Left renal pelvis (tissue), 4 donors: ENCODE results near the gene HOXD10. TPM values are rescaled to one million over a fixed set of nuclear protein-coding genes. Genes with fewer than 3 reads are reported as not detected.
A peak's percentile ranks its signal among the peaks of the same experiment; 100 is the strongest.

Experiments used
- DNase-seq, 4 donors: peaks; one replicate each; pipeline ENCODE4 v3.0.0-alpha.2; 2013; ENCODE audit warnings: low read depth in 4 of 4, low spot score in 3 of 4
- polyA plus RNA-seq, 4 donors: library from polyadenylated mRNA; unstranded; fragments of 120-200 nt; gene quantifications; one replicate each; pipeline ENCODE4 v1.2.1, GENCODE V29; 2013; ENCODE audit not compliant: insufficient read length in 4 of 4

HOXD10 gene
- polyA plus RNA-seq, 4 donors = 127 to 194 (median 184) TPM

- DNase-seq = no peak
Measured at GRCh38 chr2:176130957-176131847, 14.6 kb downstream of the HOXD10 start.

DNA sequence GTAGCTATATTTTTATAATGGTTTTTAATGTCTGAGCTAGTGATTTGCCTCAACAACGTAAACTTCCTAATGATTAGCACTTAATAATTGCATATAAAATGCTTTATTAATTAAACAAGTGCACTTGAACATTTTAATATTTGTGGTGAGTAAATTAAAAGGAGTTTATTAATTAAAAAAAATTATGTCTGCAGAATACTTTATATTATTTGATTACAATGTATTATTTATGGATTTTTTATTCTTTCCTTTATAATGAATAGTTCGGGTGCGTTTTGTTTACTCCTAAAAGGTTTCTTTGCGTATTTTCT lies 15.2 kb downstream of the HOXD10 start:
- no peak for DNase-seq

- no peak for DNase-seq
Measured at GRCh38 chr2:176132205-176133171, 15.9 kb downstream of the HOXD10 start.

GRCh38 chr2:176133389-176133788 lies 16.8 kb downstream of the HOXD10 start:
- DNase-seq = no peak

DNA sequence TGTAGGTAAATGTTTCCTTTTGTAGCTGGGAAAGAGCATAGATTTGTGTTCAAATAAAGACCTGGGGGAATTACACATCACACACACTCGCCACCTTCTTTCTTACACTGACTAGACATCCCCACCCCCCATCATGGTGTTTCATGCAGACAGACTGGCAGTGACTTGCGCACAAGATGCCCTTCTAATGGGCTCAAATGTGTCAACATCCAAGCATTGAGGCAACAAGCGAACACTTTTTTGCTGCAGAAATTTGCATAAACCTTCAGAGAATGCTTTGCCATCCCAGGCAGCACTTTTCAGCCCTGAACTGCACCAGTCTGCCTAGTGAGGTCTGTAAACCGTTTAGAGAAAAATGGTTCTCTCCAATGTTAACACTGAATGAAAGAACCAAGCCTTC lies 17.5 kb downstream of the HOXD10 start:
- no peak for DNase-seq

- DNase-seq = no peak
Measured at GRCh38 chr2:176135035-176135440, 18.5 kb downstream of the HOXD10 start.

GRCh38 chr2:176136374-176137251 lies 20.0 kb downstream of the HOXD10 start:
- no peak for DNase-seq

DNA sequence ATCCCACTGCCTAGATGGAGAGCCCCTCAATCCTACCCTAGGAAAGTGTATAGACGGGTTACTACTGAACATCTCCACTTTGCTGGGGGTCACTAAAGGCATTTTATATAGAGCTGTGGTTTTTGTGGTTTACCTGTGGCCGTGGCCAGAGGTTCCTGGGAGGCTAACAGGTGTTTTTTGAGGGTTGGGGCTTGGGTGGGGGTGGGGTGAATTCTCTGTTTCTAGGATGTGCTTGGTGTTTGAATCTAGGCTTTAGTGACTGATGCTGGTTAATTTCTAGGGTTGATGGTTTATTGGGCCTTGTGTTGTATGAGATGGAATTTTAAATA lies 20.6 kb downstream of the HOXD10 start:
- DNase-seq = no peak

- no peak for DNase-seq
Measured at GRCh38 chr2:176137906-176138305, 21.3 kb downstream of the HOXD10 start.

DNA sequence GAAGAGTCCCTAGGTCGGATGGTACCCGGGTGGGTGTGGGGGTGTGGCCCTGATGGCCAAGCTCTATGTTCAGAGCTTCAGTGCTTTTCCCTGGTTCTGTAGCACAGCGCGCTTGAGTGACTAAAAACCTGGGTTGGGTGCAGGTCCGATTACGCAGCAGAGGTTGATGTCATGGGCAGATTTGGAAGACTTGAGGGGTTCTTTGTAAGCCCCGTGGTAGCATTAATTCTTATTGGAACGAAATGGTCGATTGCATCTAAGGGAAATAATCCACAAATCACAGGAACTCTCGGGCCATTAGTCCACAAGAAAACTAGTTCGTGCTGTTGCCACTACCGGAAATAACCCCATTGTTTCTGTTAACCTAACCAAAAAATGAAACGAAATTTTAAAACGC lies 21.9 kb downstream of the HOXD10 start:
- no peak for DNase-seq

GRCh38 chr2:176138923-176139660 lies 22.5 kb downstream of the HOXD10 start:
- no peak for DNase-seq

DNA sequence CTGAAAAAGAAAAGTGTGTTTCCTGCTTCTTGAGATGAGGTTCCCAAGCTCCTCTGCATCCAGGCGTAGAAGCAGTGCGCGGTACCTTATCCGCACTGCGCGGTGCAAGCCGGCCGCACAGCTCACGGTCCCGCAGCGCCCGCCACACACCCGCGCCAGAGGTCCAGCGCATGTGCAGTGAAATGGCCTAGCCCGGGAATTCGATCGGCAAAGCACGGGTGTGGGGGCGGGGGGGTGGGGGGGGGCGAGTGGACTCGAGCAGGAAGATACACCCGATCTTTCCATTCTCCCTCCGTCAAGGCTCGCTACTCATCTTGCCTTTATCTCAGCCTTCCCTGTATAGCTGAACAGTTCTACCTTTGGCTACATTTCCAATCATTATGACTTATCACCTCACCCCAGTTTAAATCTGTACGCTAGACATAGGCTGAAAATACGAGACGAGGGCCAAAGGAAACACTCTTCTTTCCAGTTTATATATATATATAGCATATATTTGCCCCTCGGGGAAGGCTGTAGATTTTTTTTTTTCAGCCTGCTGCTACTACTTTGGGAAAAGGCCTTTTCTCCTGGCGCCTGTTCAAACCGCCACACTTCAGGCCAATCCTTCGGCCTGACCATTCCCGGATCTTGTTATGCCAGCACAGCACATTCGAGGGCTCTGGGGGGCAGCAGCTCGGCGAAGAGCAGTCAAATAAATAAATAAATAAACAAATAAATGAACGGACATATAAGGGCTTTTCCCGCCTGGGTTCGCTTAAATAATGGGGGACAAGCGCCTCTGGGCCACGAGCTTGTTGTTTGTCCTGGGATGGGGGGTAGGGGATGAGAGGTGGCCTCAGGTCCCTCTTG lies 23.3 kb downstream of the HOXD10 start:
- DNase-seq = no peak

DNA sequence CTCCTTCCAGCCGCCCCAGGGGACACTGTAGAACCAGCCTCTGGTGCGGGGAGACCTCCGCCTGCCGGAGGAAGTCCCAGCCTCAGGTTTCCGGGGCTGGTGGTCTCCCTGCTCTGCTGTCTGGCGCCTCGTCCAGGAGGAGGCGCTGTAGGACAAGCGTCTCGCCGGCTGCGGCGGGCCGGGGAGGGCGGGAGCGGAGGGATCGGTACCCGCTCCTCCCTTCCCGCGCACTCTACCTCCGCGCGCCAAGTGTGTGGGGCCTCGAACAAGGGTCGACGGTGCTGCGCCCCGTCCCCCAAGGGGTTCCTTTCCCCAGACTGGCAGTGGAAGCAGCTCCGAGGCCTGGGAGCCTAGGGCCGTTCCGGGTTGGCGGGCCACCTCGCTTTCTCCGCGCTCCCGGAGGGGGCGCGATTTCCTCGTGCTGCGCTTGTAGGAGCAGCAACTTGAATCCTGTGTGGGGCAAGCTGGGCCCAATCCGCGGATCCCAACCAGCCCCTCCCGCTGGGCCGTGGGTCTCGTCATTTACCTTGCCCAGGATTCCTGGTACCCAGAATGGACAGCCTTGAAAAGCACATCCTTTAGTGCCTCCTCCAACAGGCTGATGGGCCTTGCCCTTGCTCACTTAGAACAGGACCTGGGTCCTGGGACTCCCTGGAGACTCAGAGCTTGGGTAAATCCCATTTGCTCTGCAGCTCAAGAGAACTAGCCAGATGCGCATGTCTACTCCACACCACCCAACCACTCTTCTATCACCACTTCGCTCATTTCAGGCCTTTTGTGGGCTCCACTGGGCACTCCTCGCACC lies 24.1 kb downstream of the HOXD10 start:
- no peak for DNase-seq

DNA sequence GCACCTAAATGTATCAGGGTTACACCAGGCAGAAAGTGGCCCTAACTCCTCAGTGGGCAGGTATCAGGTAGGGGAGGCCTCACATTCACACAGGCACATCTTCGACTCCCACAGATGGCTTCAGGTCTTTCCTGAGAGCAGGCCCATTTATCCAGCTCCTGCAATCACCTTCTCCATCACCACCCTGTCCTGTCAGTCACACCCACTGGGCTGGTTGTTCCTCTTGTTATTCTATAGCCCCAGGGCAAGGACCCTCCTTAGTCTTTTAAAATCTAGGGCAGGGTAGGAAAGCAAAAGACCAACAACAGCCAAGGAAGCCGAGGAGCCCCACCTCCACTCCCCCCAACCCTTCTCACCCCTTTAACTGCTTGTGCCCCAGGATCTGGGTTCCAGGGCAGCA lies 25.7 kb downstream of the HOXD10 start:
- DNase-seq = no peak

GRCh38 chr2:176145085-176145969 lies 28.7 kb downstream of the HOXD10 start:
- DNase-seq = no peak

GRCh38 chr2:176146101-176146500 lies 29.5 kb downstream of the HOXD10 start:
- peak in 1 of 4 donors; percentile 70 for DNase-seq

DNA sequence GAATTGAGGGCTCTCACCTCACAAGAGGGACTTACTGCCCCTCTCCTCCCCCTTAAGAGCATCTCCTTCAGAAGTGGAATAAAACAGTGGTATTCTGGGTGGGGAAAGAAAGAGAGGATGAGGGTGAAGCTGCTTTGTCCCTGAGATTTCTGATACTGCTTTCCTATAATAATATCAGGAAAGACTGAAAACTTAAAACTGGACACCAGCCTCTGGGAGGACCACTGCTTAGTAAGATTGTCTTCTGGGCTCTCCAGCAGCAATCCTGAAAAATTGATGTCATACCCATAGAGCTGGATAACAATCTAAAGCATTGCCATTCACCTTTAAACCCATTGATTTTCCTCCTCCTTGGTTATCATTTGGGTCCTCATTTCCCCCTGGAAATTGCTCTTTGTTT lies 30.1 kb downstream of the HOXD10 start:
- DNase-seq = no peak
